Thymus (tissue), 11 donors: Measurements from ENCODE around the gene MVD. TPM values are rescaled to one million over a fixed set of nuclear protein-coding genes. Genes with fewer than 3 reads are reported as not detected.

ENCODE experiments used
- DNase-seq, 9 donors: peaks; one replicate each; pipeline ENCODE4 v3.0.0-alpha.2; 2013; ENCODE audit warnings: low spot score in 9 of 9, low read depth in 6 of 9, missing footprints in 1 of 9
- H3K27ac ChIP-seq, 2 donors: one replicate each; pipeline ENCODE4 v1.5.1; 2013; ENCODE audit warnings: control low read depth in 1 of 2, low read depth in 1 of 2, low read length in 1 of 2, mild to moderate bottlenecking in 1 of 2, moderate library complexity in 1 of 2
- H3K27me3 ChIP-seq, 2 donors: one replicate each; pipeline ENCODE4 v1.5.1; 2013; ENCODE audit warnings: low read length in 1 of 2; ENCODE audit not compliant: control insufficient read depth in 2 of 2, insufficient read depth in 1 of 2
- H3K36me3 ChIP-seq, 2 donors: one replicate each; pipeline ENCODE4 v1.5.1; 2013; ENCODE audit warnings: low read length in 1 of 2, mild to moderate bottlenecking in 1 of 2, moderate library complexity in 1 of 2; ENCODE audit not compliant: control insufficient read depth in 2 of 2, insufficient read depth in 2 of 2
- H3K4me1 ChIP-seq, 2 donors: one replicate each; pipeline ENCODE4 v1.5.1; 2013; ENCODE audit warnings: low read length in 2 of 2; ENCODE audit not compliant: control insufficient read depth in 2 of 2, insufficient read depth in 2 of 2
- H3K4me3 ChIP-seq, 2 donors: one replicate each; pipeline ENCODE4 v1.5.1; 2013; ENCODE audit warnings: low read length in 2 of 2, control low read depth in 1 of 2, mild to moderate bottlenecking in 1 of 2
- H3K9me3 ChIP-seq, 2 donors: one replicate each; pipeline ENCODE4 v1.5.1; 2013; ENCODE audit warnings: low read length in 1 of 2, mild to moderate bottlenecking in 1 of 2; ENCODE audit not compliant: control insufficient read depth in 2 of 2, insufficient read depth in 1 of 2
- WGBS: extraction: QIAGEN DNeasy Blood & Tissue Kit; methylation state at CpG from one replicate; pipeline ENCODE4 v1.1.7; 2013; 5-methylcytosine and 5-hydroxymethylcytosine counted together
- polyA plus RNA-seq: library from polyadenylated mRNA; stranded (reverse); fragments of 200-250 nt; gene quantifications from one replicate; pipeline ENCODE4 v1.2.3, GENCODE V29; 2013
- total RNA-seq: library from RNA; stranded (reverse); fragments of 120-200 nt; gene quantifications from one replicate; pipeline ENCODE4 v1.2.4, GENCODE V29; 2013
- donor health status: healthy.

The MVD gene
- total and polyA plus RNA-seq, 2 donors, result 22.1 to 30.2 TPM

GRCh38 chr16:88627531-88628411, 35.1 kb downstream of the MVD start:
- H3K36me3 ChIP-seq, result peaks cover 88 to 92% of the 10 kb centered on the region in 2 donors
- H3K27ac ChIP-seq, result no peak overlapping the region
- WGBS, result 98% methylated on average over 27 of the region's 27 CpGs
- H3K4me3 ChIP-seq, result no peak overlapping the region
- no peaks in the 10 kb centered on the region for H3K4me1 ChIP-seq
- H3K27me3 ChIP-seq, result no peaks in the 10 kb centered on the region
- DNase-seq, result no peak
- peaks cover 0 to 1% of the 10 kb centered on the region in 2 donors for H3K9me3 ChIP-seq

- Histone ChIP-seq H3K9me3 (peaks cover 0 to 1% of the 10 kb centered on the region in 2 donors), H3K4me3 (no peak overlapping the region), H3K4me1 (no peaks in the 10 kb centered on the region), H3K27ac (no peak overlapping the region), H3K27me3 (no peaks in the 10 kb centered on the region), H3K36me3 (peaks cover 90 to 93% of the 10 kb centered on the region in 2 donors)
- no peak for DNase-seq
- 98% methylated on average over 9 of the region's 9 CpGs for WGBS
Measured at GRCh38 chr16:88626646-88627045, 36.2 kb downstream of the MVD start.

- WGBS, result 98% methylated on average over 17 of the region's 17 CpGs
- no peak overlapping the region for H3K4me3 ChIP-seq
- H3K4me1 ChIP-seq, result peaks cover 0 to 3% of the 10 kb centered on the region in 2 donors
- no peak overlapping the region for H3K27ac ChIP-seq
- H3K9me3 ChIP-seq, result peaks cover 0 to 1% of the 10 kb centered on the region in 2 donors
- H3K27me3 ChIP-seq, result no peaks in the 10 kb centered on the region
- no peak for DNase-seq
- peaks cover 82 to 83% of the 10 kb centered on the region in 2 donors for H3K36me3 ChIP-seq
Measured at GRCh38 chr16:88624977-88625576, 37.8 kb downstream of the MVD start.

GRCh38 chr16:88624481-88624880, 38.4 kb downstream of the MVD start:
- no peak for DNase-seq

GRCh38 chr16:88623858-88624257, 39.0 kb downstream of the MVD start:
- WGBS, result 99% methylated on average over 13 of the region's 13 CpGs
- DNase-seq, result no peak
- Histone ChIP-seq H3K9me3 (peaks cover 0 to 1% of the 10 kb centered on the region in 2 donors), H3K4me1 (peaks cover 0 to 3% of the 10 kb centered on the region in 2 donors), H3K4me3 (no peak overlapping the region), H3K36me3 (peaks cover 80 to 81% of the 10 kb centered on the region in 2 donors), H3K27ac (no peak overlapping the region), H3K27me3 (no peaks in the 10 kb centered on the region)

More at GRCh38 chr16:88624481-88624880, 38.4 kb downstream of the MVD start:
- Histone ChIP-seq H3K27me3 (no peaks in the 10 kb centered on the region), H3K36me3 (peaks cover 80 to 83% of the 10 kb centered on the region in 2 donors), H3K27ac (no peak overlapping the region), H3K4me1 (peaks cover 0 to 3% of the 10 kb centered on the region in 2 donors), H3K4me3 (no peak overlapping the region), H3K9me3 (peaks cover 0 to 1% of the 10 kb centered on the region in 2 donors)
- WGBS, result 96% methylated on average over 18 of the region's 18 CpGs

- H3K27me3 ChIP-seq, result no peaks in the 10 kb centered on the region
- WGBS, result 97% methylated on average over 29 of the region's 29 CpGs
- peaks cover 77 to 81% of the 10 kb centered on the region in 2 donors for H3K36me3 ChIP-seq
- H3K4me1 ChIP-seq, result peaks cover 0 to 3% of the 10 kb centered on the region in 2 donors
- DNase-seq, result no peak
- H3K9me3 ChIP-seq, result peaks cover 0 to 1% of the 10 kb centered on the region in 2 donors
- H3K4me3 ChIP-seq, result no peak overlapping the region
- H3K27ac ChIP-seq, result no peak overlapping the region
Measured at GRCh38 chr16:88622866-88623265, 40.0 kb downstream of the MVD start.

- no peak overlapping the region for H3K27ac ChIP-seq
- peaks cover 0 to 1% of the 10 kb centered on the region in 2 donors for H3K9me3 ChIP-seq
- DNase-seq, result no peak
- H3K4me3 ChIP-seq, result no peak overlapping the region
- H3K27me3 ChIP-seq, result no peaks in the 10 kb centered on the region
- 98% methylated on average over 19 of the region's 19 CpGs for WGBS
- peaks cover 0 to 3% of the 10 kb centered on the region in 2 donors for H3K4me1 ChIP-seq
- peaks cover 77 to 79% of the 10 kb centered on the region in 2 donors for H3K36me3 ChIP-seq
Measured at GRCh38 chr16:88622125-88622524, 40.8 kb downstream of the MVD start.

- 94% methylated on average over 14 of the region's 14 CpGs for WGBS
- Histone ChIP-seq H3K36me3 (peaks cover 77 to 84% of the 10 kb centered on the region in 2 donors), H3K9me3 (peaks cover 0 to 1% of the 10 kb centered on the region in 2 donors), H3K27ac (peak overlapping the region in 1 of 2 donors; percentile 53), H3K27me3 (no peaks in the 10 kb centered on the region), H3K4me1 (peaks cover 0 to 6% of the 10 kb centered on the region in 2 donors), H3K4me3 (no peak overlapping the region)
- DNase-seq, result peak in 1 of 9 donors; percentile 47
Measured at GRCh38 chr16:88619859-88620815, 42.8 kb downstream of the MVD start.
